ENCODE data around the gene RANBP6. TPM values are rescaled to one million over a fixed set of nuclear protein-coding genes. Genes with fewer than 3 reads are reported as not detected.

RANBP6 gene
- total RNA-seq, 1 experiment from 2014 or later = 26.7 TPM

DNA sequence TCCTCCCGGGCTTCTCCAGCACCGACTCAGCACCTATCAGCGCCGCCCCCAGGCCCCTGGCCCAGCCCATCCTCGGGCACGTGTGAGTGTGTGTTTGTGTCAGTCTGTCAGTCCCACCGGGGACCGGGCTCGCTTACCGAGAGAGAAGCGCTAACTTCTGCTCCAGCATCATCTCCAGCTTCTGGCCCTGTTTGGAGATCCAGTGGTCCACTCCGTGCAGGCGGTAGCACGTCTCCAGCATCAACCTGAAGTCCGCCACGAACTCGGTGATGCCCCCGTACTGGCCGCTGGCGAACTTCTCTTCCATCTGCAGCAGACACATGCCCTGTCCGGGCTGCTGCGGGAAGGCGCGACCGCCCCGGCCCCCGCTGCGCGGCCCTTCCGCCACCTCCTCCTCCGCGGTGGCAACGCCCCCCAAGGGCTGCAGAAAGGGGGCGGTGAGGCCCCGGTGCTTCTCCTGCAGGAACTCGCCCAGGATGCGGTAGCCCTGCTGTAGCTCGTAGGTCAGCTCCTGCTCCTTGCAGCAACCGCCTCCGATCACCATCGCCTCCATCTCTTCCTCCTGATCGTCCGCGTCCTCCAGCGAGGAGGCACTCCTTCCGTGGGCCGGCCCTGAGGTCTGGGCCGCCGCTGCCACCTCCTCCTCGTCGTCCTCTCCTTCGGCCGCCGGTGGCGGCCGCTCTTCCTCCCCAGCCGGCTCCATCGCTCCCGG lies 8.2 kb downstream of the RANBP6 start:
- DNase-seq (ENCODE audit: low read depth) = peak; percentile 86

- no peak for DNase-seq (ENCODE audit: low read depth)
Observed at GRCh38 chr9:6006749-6007057, 8.7 kb downstream of the RANBP6 start.

- DNase-seq (ENCODE audit: low read depth) = no peak
Observed at GRCh38 chr9:6000955-6001354, 14.5 kb downstream of the RANBP6 start.

DNA sequence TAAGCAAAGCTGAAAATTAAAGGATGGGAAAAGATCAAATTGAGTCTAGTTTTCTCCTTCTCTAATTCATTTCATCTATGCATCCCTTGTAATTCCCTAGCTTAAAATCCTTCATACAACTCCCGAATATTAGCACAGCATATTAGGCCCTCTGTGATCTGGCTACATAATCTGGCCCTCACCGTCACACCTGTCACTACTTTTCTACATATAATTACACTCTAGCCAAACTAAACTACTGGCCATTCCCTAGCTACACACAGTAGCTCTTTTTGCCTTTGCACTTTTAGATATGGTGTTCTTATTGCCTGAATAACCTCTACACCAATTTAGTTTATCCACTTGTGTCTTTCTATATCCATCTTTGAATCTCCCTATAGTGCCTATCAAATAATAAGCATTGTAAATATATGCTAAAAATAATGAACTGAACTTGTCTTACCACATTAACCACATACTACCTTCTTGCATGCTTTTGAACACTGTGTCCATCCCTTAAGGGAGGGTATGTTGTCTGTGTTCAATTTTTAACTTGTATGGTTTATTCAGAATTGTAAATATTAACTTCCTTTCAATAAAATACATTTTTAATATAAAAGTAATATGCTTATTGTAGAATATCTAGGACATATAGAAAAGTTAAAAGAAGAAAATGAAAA lies 15.9 kb downstream of the RANBP6 start:
- no peak for DNase-seq (ENCODE audit: low read depth)

GRCh38 chr9:5994493-5994892 lies 20.9 kb downstream of the RANBP6 start:
- no peak for DNase-seq (ENCODE audit: low read depth)

DNA sequence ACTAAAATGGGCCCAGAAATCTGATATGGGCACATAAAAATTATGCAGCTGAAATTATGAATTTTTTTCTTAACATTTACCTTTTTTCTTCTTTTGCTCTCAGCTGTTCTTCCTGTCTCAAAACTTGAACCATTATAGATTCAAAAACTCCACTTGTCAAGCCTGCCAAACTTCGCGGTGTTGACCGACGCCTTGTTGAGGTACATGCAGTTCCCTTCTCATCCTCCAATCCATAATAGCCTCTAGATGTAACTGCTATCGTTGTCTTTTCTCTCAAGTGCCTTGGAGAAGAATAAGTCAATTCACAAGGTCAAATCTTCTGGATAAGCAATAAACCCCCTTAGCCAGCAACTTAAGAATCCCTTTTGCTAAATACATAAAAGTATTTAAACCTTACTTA lies 27.2 kb downstream of the RANBP6 start:
- no peak for DNase-seq (ENCODE audit: low read depth)

DNA sequence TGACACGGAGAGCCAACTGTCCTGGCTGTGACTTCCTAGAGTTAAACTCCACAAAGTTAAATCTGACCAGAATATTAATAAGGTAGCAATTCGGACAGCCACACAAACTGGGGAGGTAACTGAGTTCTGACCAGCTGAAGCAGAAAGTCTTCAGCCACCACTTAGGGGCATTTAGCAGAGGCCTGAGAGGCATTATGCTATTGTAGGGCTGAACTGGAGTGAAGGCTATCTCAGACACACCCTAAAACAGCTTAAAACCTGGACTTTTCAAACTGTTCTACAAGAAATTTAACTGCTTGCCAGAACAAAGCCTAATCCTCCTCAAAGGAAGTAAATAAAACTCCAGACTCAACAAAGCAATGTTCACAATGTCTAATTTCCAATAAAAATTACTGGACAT lies 32.4 kb downstream of the RANBP6 start:
- DNase-seq (ENCODE audit: low read depth) = no peak

- DNase-seq (ENCODE audit: low read depth) = no peak
Observed at GRCh38 chr9:5982317-5982716, 33.1 kb downstream of the RANBP6 start.

- no peak for DNase-seq (ENCODE audit: low read depth)
Observed at GRCh38 chr9:5978523-5978922, 36.9 kb downstream of the RANBP6 start.

- DNase-seq (ENCODE audit: low read depth) = peak; percentile 6
Observed at GRCh38 chr9:5976674-5977397, 38.6 kb downstream of the RANBP6 start.

DNA sequence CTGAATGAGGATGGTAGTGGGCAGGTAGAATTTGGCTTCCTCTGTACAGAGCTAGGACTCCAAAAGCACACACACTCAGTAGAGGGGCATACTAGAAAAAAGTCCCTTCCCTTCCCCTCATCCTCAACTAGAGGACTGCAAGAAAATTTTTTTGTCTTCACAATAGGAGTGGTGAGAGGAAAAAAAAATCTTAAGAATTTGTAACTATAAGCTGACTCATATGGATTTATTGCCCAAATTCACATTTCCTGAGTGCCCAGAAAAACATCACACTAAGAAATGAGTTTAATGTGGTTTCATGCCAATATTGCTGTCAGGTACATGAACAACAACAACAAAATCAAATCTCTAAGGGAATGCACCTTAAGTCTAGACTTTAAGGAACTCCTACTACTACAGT lies 43.7 kb downstream of the RANBP6 start:
- no peak for DNase-seq (ENCODE audit: low read depth)

Other genes starting within 250 kb of the RANBP6 start
- gene ERMP1, start 182.5 kb downstream of the RANBP6 start, total RNA-seq (2014; rRNA removed; shearing (Covaris generic)) = 21.7 and 25.2 TPM in 2 replicates
- not detected in 2 replicates for gene MLANA, start 124.7 kb downstream of the RANBP6 start, total RNA-seq (2014; rRNA removed; shearing (Covaris generic))
- gene IL33, start 200.2 kb upstream of the RANBP6 start, total RNA-seq (2014; rRNA removed; shearing (Covaris generic)) = under 0.01 TPM in 1 of 2 replicates, not detected in the other

Data from RPMI7951 (cell line).